RWPE1 (cell line): Measurements from ENCODE around the gene KCNQ2.

Source experiments
- CTCF ChIA-PET: fragments of 350-600 bp; sonication (Branson Sonifier 250); formaldehyde crosslinking; extraction: SDS; loops from one replicate; lab custom pipeline; 2021; lab: Yijun Ruan, JAX
- POLR2A ChIA-PET: fragments of 400-600 bp; formaldehyde crosslinking; extraction: SDS; loops from one replicate; lab custom pipeline; 2020; ENCODE audit warnings: antibody characterized with exemption; ENCODE audit not compliant: low non-redundant PET; lab: Yijun Ruan, JAX
- DNase-seq: peaks from one replicate; pipeline ENCODE4 v3.0.0; 2012; ENCODE audit warnings: low spot score
- H3K27ac ChIP-seq: fragments of 450-650 bp; 2 replicates; pipeline ENCODE4 v1.5.1; 2017
- TF ChIP-seq, protein P1 (sequence below): fragments of 450-650 bp; conservative IDR thresholded peaks from 2 replicates; pipeline ENCODE4 v1.5.1; 2017; ENCODE audit warnings: low read depth, mild to moderate bottlenecking

The KCNQ2 gene

GRCh38 chr20:63396300-63396699 lies 76.2 kb downstream of the KCNQ2 start:
- ChIA-PET POLR2A (no interaction called here), CTCF (interaction anchor here (0.5 to 1.6 kb wide), 2 partner anchors 15 to 87 kb away, joined by 3 to 4 read pairs; no protein-coding TSS in a partner anchor)
- no peak overlapping the region for H3K27ac ChIP-seq
- no peak for DNase-seq
- TF ChIP-seq, protein P1, sequence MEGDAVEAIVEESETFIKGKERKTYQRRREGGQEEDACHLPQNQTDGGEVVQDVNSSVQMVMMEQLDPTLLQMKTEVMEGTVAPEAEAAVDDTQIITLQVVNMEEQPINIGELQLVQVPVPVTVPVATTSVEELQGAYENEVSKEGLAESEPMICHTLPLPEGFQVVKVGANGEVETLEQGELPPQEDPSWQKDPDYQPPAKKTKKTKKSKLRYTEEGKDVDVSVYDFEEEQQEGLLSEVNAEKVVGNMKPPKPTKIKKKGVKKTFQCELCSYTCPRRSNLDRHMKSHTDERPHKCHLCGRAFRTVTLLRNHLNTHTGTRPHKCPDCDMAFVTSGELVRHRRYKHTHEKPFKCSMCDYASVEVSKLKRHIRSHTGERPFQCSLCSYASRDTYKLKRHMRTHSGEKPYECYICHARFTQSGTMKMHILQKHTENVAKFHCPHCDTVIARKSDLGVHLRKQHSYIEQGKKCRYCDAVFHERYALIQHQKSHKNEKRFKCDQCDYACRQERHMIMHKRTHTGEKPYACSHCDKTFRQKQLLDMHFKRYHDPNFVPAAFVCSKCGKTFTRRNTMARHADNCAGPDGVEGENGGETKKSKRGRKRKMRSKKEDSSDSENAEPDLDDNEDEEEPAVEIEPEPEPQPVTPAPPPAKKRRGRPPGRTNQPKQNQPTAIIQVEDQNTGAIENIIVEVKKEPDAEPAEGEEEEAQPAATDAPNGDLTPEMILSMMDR = no peak

- DNase-seq = no peak
- POLR2A ChIA-PET = no interaction called here
- H3K27ac ChIP-seq = no peak overlapping the region
- TF ChIP-seq, protein P1 = no peak
- CTCF ChIA-PET = interaction anchor here (0.5 to 1.8 kb wide), 2 partner anchors 15 to 86 kb away, joined by 3 to 5 read pairs; no protein-coding TSS in a partner anchor
Observed at GRCh38 chr20:63395723-63396122, 76.7 kb downstream of the KCNQ2 start.

DNA sequence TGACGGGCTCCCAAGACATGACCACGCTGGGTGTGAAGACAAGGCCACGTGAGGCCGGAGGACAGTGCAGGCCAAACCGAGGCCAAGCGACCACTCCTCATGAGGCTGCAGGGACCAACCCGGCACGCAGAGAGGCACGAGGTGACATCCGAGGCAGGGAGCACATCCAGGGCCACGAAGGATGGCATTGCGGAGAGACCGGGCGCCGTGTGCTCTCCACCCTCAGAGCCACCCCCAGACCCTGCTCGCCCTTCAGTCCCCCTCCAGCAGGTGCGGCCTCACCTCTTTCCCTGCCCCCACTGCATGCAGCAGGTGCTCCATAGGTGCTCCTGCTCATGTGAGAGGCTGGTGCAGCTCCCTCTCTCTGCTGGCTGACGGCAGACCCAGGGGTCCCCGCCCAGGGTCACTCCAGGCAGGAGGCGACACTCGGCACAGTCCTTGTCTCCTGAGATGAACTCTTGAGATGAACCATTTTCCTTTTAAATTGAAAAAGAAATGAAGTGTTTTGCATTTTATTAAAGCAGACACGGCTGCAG lies 77.5 kb downstream of the KCNQ2 start:
- ChIA-PET CTCF (interaction anchor here (1.8 kb wide), 1 partner anchor 85 kb away, joined by 5 read pairs; no protein-coding TSS in a partner anchor), POLR2A (no interaction called here)
- TF ChIP-seq, protein P1 = no peak
- no peak for DNase-seq
- no peak overlapping the region for H3K27ac ChIP-seq

GRCh38 chr20:63394069-63394919 lies 78.2 kb downstream of the KCNQ2 start:
- no peak for DNase-seq

DNA sequence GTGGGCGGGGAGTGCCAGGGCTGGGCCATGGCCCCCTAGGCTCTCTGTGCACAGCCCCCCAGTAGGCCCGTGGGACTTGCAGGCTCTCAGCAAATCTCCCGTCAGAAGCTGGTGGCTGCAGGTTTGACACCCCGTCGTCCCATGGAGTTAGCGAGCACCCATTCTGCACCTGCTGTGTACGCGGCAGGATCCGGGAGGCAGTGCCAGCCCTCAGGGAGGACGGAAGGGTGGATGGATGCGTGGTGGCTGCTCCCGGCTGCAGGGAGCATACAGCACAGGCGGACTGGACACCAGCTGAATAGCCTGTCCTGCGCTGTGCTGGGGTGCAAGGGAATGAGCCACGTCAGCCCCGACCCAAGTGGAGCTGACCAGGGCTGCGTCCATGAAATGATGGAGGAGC lies 78.9 kb downstream of the KCNQ2 start:
- DNase-seq = no peak
- ChIA-PET POLR2A (no interaction called here), CTCF (interaction anchor here (0.6 to 1.0 kb wide), 4 partner anchors 11 to 1255 kb away, joined by 3 to 5 read pairs (median 3); no protein-coding TSS in a partner anchor)
- H3K27ac ChIP-seq = no peak overlapping the region
- TF ChIP-seq, protein P1 = no peak

More at GRCh38 chr20:63394069-63394919, 78.2 kb downstream of the KCNQ2 start:
- ChIA-PET POLR2A (no interaction called here), CTCF (interaction anchor here (0.6 to 1.8 kb wide), 4 partner anchors 12 to 1256 kb away, joined by 3 to 5 read pairs (median 3); no protein-coding TSS in a partner anchor)
- no peak overlapping the region for H3K27ac ChIP-seq
- TF ChIP-seq, protein P1 = no peak
